Ureter (tissue), 1 donor: ENCODE data around the gene TM4SF5. TPM values are rescaled to one million over a fixed set of nuclear protein-coding genes. Genes with fewer than 3 reads are reported as not detected.

Experiments
- DNase-seq: peaks from one replicate; pipeline ENCODE4 v3.0.0-alpha.2; 2020; ENCODE audit warnings: low spot score
- total RNA-seq: library from RNA; stranded (reverse); gene quantifications from one replicate; pipeline ENCODE4 v1.2.4, GENCODE V29; 2023
- donor health status: DM: yes; HTN: yes; CAD: no.

Gene TM4SF5, protein sequence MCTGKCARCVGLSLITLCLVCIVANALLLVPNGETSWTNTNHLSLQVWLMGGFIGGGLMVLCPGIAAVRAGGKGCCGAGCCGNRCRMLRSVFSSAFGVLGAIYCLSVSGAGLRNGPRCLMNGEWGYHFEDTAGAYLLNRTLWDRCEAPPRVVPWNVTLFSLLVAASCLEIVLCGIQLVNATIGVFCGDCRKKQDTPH
- not detected for total RNA-seq

DNA sequence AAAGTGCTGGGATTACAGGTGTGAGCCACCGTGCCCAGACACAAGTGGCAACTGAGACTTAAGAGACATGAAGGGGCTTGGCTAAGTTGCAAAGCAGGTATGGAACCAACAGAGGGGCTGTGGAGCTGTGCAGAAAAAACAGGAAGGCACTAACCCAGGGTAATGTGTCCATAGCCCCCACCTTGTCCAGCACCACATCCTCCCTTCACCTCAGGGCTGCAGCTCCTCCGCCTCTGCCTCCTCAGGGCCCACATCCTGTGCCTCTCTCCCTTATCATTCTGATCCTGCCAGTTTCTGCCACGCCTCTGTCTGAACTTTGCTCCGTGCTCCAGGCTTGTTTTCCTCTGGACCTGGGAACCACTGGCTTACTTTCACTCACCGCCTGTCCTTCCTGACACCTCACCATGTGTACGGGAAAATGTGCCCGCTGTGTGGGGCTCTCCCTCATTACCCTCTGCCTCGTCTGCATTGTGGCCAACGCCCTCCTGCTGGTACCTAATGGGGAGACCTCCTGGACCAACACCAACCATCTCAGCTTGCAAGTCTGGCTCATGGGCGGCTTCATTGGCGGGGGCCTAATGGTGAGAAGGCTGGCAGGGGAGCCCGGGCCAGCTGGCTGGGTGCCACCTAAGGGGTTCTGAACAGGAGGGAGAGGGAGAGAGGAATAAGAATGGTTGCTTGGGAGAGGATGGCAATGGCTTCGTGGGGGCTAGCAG is at the start of gene TM4SF5:
Gene TM4SF5, plus strand, starts transcription at position 368 of the 716 bp plus-strand sequence. Its CDS starts 37 bp downstream, at position 405.
- DNase-seq = no peak

DNA sequence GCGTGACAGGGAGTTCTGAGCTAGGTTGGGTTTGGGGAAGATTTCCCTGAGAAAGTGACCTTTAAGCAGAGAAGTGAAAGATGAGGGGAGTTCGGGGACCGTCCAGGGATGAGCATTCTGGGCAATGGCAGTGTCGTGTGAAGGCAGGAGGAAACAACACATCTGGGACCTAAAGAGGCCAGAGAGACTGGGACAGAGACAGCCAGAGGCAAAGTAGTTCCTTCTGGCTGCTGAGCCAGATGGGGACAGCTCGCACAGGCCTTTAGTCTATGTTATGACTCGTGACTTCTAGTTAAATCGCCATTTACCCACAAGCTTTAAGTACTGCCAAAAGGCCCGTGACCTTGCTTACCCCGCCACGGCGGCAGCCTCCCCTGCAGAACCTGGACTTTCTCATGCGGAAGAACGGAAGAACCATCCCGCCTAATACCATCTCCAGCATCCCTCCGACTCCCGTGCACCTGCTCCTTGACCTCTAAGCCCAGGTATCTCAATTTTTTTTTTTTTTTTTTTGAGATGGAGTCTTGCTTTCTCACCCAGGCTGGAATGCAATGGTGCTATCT is 48.9 kb upstream of the TM4SF5 start:
- DNase-seq = no peak

DNA sequence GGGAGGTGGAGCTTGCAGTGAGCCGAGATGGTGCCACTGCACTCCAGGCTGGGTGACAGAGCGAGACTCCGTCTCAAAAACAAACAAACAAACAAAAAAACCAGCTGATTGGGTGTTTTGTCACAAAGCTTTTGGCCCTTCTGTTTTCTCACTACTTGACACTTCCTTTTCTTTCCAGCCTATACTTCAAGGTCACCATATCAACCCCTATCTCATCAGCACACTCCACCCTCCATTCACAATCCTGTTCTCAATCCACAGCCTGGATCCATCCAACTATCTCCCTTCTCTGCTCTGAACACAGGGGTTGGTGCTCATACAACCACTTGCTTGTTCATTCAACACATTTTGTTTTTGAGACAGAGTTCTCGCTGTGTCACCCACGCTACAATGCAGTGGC is 47.0 kb upstream of the TM4SF5 start:
- no peak for DNase-seq

DNA sequence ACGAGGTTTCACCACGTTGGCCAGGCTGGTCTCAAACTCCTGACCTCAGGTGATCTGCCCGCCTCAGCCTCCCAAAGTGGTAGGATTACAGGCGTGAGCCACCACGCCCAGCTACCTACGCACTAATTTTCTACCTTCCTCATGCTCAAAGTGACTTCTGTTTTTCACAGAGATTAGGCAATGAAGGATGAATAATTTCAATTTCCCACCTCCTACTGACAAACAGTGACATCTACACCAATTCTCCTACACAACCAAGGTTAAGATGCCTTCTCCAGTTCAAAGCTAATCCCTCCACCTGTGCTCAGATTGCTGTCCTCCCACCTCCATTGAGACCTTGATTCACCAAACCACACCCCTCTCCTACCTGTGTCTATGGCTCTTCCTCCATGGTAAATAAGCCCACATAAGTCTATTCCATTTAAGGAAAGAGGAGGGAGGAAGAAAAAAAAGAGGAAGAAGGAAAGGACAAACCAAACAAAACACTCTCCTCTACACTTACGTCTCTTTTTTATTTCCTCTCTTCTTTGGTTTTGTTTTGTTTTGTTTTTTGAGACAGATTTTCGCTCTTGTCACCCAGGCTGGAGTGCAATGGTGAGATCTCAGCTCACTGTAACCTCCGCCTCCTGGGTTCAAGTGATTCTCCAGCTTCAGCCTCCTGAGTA is 45.9 kb upstream of the TM4SF5 start:
- no peak for DNase-seq

DNA sequence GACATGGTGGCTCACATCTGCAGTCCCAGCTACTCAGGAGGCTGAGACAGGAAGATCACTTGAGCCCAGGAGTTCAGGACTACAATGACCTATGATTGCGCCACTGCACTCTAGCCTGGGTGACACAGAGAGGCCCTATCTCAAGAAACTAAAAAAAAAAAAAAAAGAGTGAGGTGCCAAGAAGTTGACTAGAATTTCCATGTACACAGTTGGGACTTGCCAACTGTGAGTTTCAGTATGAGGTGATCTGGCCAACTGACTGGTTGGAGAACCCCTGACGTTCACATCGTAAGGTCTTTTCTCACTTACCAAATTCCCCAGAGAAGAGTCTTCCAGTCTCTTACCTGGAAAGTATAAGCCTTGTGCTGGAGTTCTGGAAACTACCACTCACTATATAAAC is 43.6 kb upstream of the TM4SF5 start:
- no peak for DNase-seq

DNA sequence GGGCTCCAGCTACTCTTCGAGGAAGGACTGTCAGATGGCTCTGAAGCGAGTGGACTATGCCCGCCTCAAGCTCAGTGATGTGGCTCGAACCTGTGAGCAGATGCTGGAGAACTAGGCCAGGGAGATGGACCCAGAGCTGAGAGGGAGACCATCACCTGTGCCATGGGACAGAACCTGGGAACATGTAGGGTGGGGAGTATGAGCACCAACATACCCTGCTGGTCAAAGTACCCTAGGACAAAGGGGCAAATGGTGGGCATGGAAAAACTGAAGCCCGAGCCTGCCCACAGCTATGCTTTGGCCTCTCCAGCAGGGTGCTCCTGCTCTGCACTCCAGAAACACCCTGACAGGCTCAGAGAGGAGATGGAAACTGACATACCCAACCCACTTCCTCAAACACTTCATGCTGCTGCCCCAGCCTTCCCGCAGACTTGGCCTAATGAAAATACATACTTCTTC is 38.6 kb upstream of the TM4SF5 start:
- DNase-seq = no peak

DNA sequence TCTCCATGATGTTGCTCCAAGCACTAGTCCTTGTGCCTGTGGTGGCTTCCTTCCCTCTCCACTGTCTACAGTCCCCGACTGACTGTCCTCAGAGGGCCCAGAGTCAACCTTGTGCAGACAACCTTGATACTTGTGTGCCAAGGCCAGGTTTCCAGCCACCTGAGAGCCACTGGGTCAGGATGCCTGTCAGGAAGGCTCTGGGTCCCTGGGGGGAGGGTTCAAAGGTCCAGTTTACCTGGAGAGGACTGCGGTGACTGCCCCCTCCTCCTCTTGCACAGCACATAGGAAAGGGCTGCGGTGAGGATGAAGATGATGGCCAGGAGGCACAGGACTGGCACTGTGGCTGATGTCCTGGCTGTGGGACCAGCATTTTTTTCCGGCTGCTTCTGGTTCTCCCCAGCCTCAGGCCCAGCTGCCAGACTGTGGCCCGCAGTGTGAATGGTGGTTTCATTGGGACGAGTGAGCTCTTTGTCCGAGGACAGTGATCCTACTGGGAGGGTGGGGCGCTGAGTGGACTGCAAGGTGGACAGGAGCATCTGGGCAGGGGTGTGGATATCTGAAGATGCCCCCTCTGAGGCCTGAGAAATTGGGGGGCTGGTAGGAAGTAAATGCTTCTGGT is 36.7 kb upstream of the TM4SF5 start:
- no peak for DNase-seq

DNA sequence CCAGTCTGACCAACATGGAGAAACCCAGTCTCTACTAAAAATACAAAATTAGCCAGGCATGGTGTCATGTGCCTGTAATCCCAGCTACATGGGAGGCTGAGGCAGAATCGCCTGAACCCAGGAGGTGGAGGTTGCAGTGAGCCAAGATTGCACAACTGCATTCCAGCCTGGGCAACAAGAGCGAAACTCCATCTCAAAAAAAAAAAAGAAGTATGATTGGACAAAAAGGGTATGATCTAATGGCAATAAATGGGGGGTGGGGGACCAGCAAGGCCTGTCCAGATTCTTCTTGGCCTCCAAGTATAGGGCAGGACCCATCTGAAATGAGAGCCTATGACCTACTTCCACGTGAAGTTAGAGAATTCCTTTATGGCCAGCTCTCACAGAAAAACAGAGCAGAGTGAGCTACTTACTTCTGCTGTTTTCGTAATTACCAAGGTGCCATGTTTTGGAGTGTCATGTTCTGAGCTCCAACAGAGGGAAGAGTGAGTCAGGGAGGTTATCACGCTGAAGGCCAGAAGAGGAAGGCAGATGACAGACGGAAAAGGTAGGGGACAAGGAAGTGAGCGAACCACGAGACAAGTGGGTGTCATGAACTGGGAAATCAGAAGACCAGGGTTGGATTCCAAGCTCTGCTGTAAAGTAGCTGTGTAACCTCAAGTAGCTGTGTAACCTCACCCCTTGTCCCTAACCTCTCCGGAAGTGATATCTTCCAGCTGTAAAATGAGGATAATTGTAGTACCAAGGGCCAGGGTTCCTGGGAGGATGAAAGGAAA is 35.6 kb upstream of the TM4SF5 start:
- no peak for DNase-seq

DNA sequence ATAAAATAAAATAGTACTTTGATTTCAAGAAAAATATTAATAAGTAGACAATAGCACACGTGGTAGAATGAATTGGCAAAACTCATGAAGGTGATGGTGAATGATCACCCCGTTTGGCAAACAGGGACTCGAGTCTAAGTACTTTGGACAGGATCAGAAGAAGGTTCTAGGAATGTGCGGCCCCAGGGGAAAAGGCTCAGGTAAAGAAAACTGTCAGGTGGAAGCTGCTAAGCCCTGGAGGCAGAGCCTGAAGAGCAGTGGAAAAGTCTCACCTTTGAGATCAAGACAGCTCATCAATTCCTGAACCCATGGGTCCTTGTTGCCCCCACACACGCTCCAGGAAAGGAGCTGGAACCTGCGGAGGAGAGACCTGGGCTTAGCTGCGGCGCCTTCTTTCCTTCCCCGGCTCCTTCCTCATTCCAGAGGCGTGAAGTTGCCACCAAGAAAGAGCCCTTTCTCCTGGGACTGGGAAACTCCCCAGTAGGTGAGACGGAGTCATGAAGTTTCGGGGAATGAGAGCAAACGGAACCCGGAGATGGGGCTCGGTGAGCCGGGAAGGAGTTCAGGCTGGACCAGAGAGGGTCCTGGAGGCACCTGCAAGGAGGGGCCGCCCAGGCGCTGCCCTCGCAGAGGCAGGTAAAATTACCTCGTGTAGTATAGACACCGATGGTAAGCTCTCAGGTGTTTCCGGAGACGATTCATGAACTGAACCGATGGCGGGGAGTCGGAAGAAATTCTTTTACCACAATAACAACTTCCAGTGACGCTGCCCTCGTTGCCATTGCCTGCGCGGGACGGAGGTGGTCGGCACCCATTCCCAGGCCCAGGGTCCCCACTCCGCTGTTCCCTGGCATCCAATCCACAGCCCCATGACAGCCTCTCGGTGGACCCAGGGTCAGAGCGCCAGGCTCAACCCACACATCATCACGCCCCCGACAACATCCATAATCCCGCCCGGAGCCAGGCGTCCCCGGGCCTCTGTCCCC is 33.3 kb upstream of the TM4SF5 start:
- no peak for DNase-seq

DNA sequence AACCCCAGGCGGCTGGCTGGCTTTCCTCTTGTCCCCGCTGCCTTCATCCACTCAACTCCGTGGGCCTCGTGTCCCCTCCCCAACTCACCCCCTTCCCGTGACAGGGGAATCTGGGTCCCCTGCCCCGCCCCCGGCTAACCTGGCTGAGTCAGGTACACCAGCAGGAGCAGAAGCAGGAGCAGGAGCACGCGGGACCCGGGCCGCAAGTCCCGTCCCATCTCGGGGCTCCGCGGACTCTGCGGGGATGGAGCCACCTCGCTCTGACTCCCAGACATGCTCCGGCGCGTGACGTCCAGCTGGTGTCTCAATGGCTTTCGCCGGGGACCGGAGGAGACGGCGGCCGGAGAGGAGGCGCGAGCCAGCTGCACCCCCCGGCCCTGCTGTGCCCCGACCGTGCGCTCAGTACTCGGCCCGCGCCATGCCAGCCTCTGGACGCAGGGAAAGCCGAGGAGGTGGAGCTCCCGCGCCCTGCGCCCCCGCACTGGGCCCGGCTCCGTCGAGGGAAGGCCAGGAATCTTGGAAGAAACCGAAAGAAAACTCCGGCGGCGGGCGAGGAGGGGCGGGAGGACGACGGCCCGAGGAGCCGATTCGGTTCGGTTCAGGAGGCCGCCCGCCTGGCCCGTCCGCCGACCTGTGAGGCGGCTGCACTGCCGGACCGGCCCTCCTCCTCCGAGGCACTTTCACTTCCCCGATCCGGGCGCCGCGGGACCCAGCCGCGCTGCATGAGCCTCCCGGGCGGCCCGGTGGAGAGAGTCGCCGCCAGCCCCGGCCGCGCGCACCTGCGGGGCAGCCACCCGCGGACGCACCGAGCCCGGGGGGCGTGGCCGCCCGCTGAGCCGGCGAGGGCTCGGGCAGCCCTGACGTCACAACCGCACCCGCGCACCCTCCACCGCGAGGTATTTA is 32.3 kb upstream of the TM4SF5 start, which contains the start of the genes CXCL16 and ZMYND15:
Gene CXCL16, minus strand, starts transcription at position 807 of the 903 bp plus-strand sequence. Its CDS starts 589 bp downstream, at position 218.
Gene ZMYND15, plus strand, starts transcription at position 712 of the 903 bp plus-strand sequence. CDS start 716 bp downstream, outside the sequence.
- no peak for DNase-seq

DNA sequence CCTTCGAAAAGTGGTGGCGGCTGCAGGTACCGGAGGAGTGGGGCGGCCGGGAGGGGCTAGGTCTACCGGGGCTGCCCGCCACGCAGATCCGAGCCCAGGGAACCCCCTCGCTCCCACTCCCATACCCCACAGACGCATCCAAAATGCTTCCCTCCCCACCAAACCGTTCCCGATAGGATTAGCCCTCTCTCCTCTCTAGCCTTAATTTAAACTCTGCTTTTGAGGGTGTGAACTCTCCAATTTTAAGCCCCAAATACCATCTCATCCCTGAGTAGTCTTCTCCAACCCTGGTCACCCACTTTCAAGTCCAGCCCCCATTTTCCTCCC is 31.7 kb upstream of the TM4SF5 start:
- no peak for DNase-seq

DNA sequence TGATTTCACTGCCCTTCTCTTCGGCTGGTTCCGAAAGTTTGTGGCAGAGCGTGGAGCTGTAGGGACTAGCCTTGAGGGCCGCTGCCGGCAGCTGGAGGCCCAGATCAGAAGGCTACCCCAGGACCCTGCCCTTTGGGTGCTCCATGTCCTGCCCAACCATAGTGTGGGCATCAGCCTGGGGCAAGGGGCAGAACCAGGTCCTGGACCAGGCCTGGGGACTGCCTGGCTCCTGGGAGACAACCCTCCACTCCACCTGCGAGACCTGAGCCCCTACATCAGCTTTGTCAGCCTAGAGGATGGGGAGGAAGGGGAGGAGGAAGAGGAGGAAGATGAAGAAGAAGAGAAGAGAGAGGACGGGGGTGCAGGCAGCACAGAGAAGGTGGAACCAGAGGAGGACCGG is 31.1 kb upstream of the TM4SF5 start:
- DNase-seq = no peak

DNA sequence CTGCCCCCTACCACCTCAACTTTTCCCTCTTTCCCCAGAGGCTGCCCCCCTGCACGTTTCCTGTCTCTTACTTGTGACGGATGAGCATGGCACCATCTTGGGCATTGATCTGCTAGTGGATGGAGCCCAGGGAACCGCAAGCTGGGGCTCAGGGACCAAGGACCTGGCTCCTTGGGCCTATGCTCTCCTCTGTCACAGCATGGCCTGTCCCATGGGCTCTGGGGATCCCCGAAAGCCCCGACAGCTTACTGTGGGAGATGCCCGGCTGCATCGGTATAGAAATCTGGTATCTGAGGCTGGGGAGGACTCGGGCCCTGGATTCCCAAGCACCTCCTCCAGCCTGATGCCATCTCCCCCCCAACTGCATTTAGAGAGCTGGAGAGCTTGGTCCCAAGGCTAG is 30.1 kb upstream of the TM4SF5 start:
- no peak for DNase-seq

DNA sequence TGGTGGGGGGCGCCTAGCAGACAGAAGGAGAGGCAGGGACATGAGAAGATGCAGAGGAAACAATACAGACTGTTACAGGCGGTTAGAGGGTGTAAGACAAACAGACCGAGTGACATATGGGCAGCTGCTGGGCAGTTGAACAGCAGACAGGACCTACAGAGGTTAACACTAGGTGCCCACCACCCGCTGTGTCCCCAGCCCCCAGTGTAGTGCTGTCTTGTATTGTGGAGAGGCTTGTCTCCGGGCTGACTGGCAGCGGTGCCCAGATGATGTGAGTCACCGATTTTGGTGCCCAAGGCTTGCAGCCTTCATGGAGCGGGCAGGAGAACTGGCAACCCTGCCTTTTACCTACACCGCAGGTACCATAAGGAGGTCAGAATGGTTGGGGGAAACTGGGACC is 29.6 kb upstream of the TM4SF5 start:
- no peak for DNase-seq

DNA sequence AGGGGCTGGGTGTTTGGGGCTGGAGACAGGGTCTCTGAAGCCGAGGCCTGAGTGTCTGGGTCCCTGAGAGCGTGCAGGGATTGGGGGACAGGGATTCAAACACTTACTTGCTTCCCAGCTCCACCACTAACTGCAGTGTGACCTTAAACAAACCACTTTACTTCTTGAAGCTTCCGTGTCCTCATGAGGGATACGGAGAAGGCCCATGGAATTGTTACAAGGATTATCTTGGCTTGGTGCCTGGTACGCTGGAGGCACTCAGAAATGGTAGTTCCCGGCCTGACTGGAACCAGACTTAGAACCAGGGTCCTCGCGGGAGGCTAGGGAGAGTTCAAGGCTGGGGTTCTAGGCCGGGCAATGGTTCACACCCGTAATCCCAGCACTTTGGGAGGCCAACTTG is 29.1 kb upstream of the TM4SF5 start:
- no peak for DNase-seq

DNA sequence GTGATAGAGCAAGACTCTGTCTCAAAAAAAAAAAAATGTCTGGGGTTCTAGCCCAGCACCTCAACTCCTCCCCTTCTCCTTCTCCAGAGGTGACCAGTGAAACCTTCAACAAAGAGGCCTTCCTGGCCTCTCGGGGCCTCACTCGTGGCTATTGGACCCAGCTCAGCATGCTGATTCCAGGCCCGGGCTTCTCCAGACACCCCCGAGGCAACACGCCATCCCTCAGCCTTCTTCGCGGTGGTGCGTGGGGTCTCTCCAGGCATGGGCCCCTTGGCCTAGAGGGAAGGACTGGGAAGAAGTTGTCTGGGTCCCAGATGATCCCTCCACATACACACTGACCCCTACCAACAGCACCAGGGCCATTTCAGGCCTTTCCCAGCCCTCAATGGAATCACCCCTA is 28.5 kb upstream of the TM4SF5 start:
- DNase-seq = no peak

DNA sequence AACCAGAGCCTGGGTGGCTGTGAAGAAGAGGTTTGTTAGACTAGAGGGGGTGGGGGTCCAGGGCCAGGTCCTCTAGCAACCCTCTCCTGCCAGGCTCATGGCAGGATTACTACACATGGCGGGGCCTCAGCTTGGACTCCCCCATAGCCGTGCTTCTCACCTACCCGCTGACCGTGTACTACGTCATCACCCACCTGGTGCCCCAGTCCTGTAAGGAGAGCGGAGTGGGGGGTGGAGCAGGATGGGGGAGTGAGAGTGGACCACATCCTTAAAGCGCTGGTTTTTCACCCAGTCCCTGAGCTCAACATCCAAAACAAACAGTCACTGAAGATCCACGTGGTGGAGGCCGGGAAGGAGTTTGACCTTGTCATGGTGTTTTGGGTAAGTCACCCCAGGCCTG is 27.8 kb upstream of the TM4SF5 start:
- no peak for DNase-seq

DNA sequence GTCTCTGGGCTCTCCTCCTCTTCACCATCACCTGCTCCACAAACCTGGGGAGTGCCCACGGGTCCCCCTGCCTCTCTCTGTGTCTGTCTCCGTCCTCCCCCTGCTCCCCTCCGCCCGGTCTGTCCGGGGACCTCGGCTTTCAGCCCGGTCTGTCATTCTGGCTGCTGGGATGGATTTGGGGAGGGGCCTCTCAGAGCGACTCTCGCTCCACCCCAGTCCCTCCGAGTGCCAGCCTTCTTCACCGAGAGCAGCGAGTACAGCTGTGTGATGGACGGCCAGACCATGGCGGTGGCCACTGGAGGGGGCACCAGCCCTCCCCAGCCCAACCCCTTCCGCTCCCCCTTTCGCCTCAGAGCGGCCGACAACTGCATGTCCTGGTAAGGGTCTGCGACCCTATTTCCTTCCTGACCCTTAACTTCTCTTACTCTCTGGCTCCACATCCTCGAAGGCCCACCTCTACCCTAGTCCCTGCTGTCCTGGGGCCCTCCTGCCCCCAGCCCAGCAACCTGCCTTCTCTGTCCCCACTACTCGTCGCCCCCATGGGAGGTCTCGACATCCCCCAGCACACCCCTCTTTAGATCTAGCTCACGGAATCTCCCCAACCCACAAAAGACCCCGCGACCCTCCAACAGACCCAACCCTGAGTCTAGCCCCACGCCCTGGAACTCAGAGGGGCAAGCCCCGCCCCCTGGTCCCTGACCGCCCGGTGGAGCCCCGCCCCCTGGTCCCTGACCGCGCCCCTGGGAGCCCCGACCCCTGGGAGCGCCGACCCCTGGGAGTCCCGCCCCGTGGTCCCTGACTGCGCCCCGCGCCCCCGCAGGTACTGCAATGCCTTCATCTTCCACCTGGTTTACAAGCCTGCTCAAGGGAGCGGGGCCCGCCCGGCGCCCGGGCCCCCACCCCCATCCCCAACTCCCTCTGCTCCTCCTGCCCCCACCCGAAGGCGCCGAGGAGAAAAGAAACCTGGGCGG is 26.4 kb upstream of the TM4SF5 start:
- DNase-seq = no peak
